AG04449 (cell line): ENCODE results near the gene PPP2R2C.

Experiments used
- CTCF ChIA-PET: fragments of 350-600 bp; formaldehyde crosslinking; extraction: SDS; loops from one replicate; lab custom pipeline; 2021; ENCODE audit warnings: antibody characterized with exemption; lab: Yijun Ruan, JAX
- POLR2A ChIA-PET: fragments of 400-600, 350-600 bp; formaldehyde crosslinking; extraction: SDS; loops from one replicate; lab custom pipeline; 2020; ENCODE audit warnings: antibody characterized with exemption, inconsistent platforms; lab: Yijun Ruan, JAX
- DNase-seq: peaks from one replicate; pipeline ENCODE4 v3.0.0-alpha.2; 2010; ENCODE audit warnings: low read depth, low spot score
- H3K4me3 ChIP-seq: 2 replicates; pipeline ENCODE4 v1.5.1; 2011; ENCODE audit warnings: low read depth, mild to moderate bottlenecking, control low read depth, low read length
- TF ChIP-seq, protein P1 (sequence below): IDR thresholded peaks from one replicate; pipeline ENCODE4 v1.5.1; 2011; ENCODE audit warnings: mild to moderate bottlenecking, moderate library complexity, low read length, control low read depth, inconsistent platforms; ENCODE audit not compliant: insufficient read depth; ENCODE audit errors: missing control alignments

Gene PPP2R2C

DNA sequence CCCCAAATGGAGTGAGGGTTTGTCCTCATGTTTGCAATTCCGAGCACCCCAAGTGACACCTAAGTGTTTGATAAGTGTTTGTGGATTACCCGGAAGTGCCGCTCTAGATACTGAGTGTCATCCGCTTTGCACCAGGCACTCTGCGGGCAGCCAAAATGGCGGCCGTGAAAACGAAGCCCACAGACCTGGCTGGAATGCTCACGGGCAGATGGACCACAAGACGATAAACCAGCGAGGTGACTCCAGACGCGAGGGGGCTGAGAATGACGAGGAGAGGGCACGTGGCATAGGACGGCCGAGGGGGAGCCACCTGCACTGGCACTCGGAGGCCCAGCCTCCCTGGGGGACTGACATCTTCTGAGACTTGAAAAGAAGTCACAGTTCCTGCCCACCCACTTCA lies 51.0 kb downstream of the PPP2R2C start:
- TF ChIP-seq, protein P1, sequence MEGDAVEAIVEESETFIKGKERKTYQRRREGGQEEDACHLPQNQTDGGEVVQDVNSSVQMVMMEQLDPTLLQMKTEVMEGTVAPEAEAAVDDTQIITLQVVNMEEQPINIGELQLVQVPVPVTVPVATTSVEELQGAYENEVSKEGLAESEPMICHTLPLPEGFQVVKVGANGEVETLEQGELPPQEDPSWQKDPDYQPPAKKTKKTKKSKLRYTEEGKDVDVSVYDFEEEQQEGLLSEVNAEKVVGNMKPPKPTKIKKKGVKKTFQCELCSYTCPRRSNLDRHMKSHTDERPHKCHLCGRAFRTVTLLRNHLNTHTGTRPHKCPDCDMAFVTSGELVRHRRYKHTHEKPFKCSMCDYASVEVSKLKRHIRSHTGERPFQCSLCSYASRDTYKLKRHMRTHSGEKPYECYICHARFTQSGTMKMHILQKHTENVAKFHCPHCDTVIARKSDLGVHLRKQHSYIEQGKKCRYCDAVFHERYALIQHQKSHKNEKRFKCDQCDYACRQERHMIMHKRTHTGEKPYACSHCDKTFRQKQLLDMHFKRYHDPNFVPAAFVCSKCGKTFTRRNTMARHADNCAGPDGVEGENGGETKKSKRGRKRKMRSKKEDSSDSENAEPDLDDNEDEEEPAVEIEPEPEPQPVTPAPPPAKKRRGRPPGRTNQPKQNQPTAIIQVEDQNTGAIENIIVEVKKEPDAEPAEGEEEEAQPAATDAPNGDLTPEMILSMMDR: no peak
- ChIA-PET POLR2A (no interaction called here), CTCF (no interaction called here)
- no peak for DNase-seq
- H3K4me3 ChIP-seq: no peak overlapping the region

GRCh38 chr4:6420972-6421371 lies 51.4 kb downstream of the PPP2R2C start:
- CTCF ChIA-PET: no interaction called here
- TF ChIP-seq, protein P1: no peak
- no peak overlapping the region for H3K4me3 ChIP-seq
- POLR2A ChIA-PET: no interaction called here
- no peak for DNase-seq

GRCh38 chr4:6420036-6420435 lies 52.4 kb downstream of the PPP2R2C start:
- TF ChIP-seq, protein P1: no peak
- ChIA-PET CTCF (no interaction called here), POLR2A (no interaction called here)
- no peak overlapping the region for H3K4me3 ChIP-seq
- no peak for DNase-seq

DNA sequence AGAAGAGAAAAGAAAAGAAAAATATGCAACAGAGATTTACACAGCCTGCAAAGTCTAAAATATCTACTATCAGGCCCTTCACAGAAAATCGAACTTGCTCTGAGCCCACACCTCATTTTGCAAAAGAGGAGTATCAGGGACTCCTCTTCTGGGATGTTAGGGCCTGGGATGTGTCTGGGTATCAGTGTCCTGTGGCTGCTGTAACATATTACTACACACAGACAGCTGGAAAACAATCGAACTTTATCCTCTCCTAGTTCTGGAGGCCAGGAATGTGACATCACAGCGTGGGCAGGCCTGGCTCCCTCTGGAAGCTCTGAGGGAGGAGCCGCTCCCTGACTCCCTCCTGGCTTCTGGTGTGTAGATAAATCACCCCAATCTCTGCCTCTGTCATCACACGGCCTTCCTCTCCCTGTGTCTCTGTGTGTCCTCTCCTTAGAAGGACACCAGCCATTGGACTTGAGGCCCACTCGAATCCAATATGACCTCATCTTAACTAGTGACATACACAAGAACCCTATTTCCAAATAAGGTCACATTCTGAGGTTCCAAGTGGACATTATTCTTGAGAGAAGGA lies 52.9 kb downstream of the PPP2R2C start:
- POLR2A ChIA-PET: no interaction called here
- DNase-seq: no peak
- H3K4me3 ChIP-seq: no peak overlapping the region
- TF ChIP-seq, protein P1: no peak
- CTCF ChIA-PET: no interaction called here

DNA sequence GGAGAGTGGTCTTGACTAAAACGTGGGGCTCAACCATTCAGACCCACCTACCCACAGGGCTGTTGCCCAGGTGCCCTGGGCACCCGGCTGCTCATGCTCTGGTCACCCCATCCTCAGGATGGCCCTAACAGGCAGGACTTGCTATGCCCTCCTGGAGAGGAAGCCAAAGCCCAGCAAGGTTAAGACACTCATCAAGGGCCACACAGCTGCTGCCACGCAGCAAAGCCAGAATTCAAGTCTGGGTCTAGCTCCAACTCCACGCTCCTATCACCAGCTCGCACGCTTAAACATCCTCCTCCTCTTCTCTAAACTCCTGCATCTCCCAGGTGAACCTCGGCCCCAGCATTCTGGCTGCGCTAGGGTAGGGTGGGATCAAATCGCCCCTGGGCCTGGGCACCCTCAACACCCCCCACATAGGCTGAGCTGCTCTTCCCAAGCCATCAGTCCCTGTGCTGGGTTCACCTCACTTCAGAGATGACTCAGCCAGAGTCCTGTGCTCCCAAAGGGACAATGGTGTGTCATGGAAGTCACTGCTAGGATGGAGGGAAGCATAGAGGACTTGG lies 54.1 kb downstream of the PPP2R2C start:
- TF ChIP-seq, protein P1: no peak
- DNase-seq: no peak
- CTCF ChIA-PET: no interaction called here
- POLR2A ChIA-PET: no interaction called here
- no peak overlapping the region for H3K4me3 ChIP-seq

DNA sequence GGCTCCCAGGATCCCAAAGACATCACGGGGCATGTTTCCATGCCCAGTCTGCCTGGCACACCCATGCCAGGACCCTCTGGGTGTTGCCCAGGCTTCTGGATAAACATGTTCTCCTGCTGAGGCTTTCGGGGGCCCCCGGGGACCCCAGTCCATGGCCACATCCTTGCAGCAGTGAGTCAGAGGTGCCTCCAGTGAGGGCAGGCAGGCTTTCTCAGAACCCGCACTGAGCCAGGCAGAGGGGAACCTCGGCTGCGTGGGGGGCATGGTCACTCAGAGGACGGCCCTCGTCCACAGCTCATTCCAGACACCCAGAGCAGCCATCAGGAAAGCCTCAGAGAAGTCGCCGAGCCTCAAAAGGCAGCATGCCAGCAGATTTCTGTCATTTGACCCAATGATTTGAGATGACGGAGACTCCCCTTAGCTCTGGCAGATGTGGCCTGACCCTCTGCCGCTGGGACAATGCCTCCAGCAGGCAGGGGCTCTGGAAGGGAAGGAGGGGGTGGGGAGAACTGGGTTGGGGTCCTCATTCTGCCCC lies 54.8 kb downstream of the PPP2R2C start:
- TF ChIP-seq, protein P1: no peak
- no peak for DNase-seq
- no peak overlapping the region for H3K4me3 ChIP-seq
- POLR2A ChIA-PET: no interaction called here
- CTCF ChIA-PET: no interaction called here
